ENCODE data around the gene IMPA2. TPM values are rescaled to one million over a fixed set of nuclear protein-coding genes. Genes with fewer than 3 reads are reported as not detected.

The IMPA2 gene
- total and polyA plus RNA-seq, 2 of the 4 experiments (the other 2 are of a cell fraction) = 5.4 to 5.5 TPM

DNA sequence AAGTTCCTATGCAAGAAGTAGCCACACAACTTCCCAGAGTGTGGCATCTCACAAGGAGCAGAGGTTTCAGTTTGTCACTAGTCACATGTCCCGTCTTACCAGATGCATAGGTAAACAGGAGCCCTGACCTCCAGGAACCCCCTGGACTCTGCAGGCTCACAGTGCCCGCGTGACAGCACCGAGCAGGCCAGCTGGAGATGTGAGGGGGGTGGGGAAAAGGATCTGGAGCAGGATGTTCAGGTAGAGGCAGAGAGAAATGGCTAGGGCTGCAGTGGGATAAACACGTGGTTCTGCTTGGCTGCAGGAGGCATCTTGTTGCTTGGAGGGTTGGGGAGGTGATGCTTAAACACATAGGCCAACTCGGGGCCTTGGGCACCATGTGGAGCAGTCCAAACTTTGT, 54.2 kb downstream of the IMPA2 start:
- dilution Hi-C loops (cut with HindIII; ENCODE audit: low sequenced_read_pairs, unreplicated experiment) (no loop called here), in situ Hi-C loops (cut with MboI; ENCODE audit: low sequenced_read_pairs) (no loop called here), intact Hi-C loops (cut with micrococcal nuclease) (loop anchor here (5.0 kb wide), 1 partner anchor 53 kb away; the partner anchor contains the start of gene IMPA2)
- no peaks in the 10 kb centered on the region for H3K79me1 ChIP-seq (ENCODE audit: low read depth in 1 of 2, low read length in 2 of 2)
- no peak overlapping the region for H3K56ac ChIP-seq (ENCODE audit: extremely low read depth, insufficient read depth, low read length)
- H3K36me3 ChIP-seq (ENCODE audit: control insufficient read depth, insufficient read depth, low read length) = peaks cover 5% of the 10 kb centered on the region
- H3K27ac ChIP-seq (ENCODE audit: insufficient read depth, low read length) = no peak overlapping the region
- H3K4me2 ChIP-seq (ENCODE audit: low read depth, low read length) = no peak overlapping the region
- no peaks in the 10 kb centered on the region for H4K20me1 ChIP-seq (ENCODE audit: insufficient read depth, low read length)
- no peak overlapping the region for H3K14ac ChIP-seq (replicated peaks; ENCODE audit: low read depth, low read length)
- H2AK9ac ChIP-seq (replicated peaks; ENCODE audit: low read depth, low read length, poor library complexity) = no peak overlapping the region
- H4K8ac ChIP-seq (ENCODE audit: low read depth in 2 of 2, low read length in 2 of 2) = no peak overlapping the region
- no peaks in the 10 kb centered on the region for H3K9me3 ChIP-seq (ENCODE audit: control insufficient read depth, insufficient read depth, low read length)
- no peak overlapping the region for H4K91ac ChIP-seq (ENCODE audit: insufficient read depth, low read depth, low read length)
- no peak overlapping the region for H2BK15ac ChIP-seq (ENCODE audit: low read depth, low read length)
- H3K9ac ChIP-seq (ENCODE audit: low read depth, low read length) = no peak overlapping the region
- H2BK5ac ChIP-seq (ENCODE audit: low read depth, low read length, poor library complexity, severe bottlenecking) = no peak overlapping the region
- CTCF ChIA-PET = no interaction called here
- peaks cover 25% of the 10 kb centered on the region for H3K4me1 ChIP-seq (ENCODE audit: control insufficient read depth, insufficient read depth, low read length)
- no peak overlapping the region for H2BK20ac ChIP-seq (ENCODE audit: low read depth, low read length)
- peaks cover 3% of the 10 kb centered on the region; the same call in 1 of the 2 replicates for H3K9me1 ChIP-seq (ENCODE audit: insufficient read depth, low read length)
- no peak overlapping the region for H3K4ac ChIP-seq (ENCODE audit: low read depth, low read length)
- DNase-seq (no peak), ATAC-seq (ENCODE audit: low read depth) (no peak)
- no peak overlapping the region for H2BK120ac ChIP-seq (ENCODE audit: low read depth, low read length)
- TF ChIP-seq POLR2A (IDR thresholded peaks at IDR 0.05; ENCODE audit: low read depth, low read length) (no peak), MXI1 (IDR thresholded peaks at IDR 0.05; ENCODE audit: borderline replicate concordance, low read depth, low read length) (no peak), RFX5 (IDR thresholded peaks at IDR 0.05; ENCODE audit: low read depth, low read length) (no peak), MAFK (IDR thresholded peaks at IDR 0.05; ENCODE audit: low read depth, low read length) (no peak), NFE2L2 (IDR thresholded peaks at IDR 0.05; ENCODE audit: low read depth, low read length) (no peak), CHD1 (IDR thresholded peaks at IDR 0.05; ENCODE audit: low read depth, low read length) (no peak), CEBPB (IDR thresholded peaks at IDR 0.05; ENCODE audit: low read depth, low read length) (no peak), FOS (IDR thresholded peaks at IDR 0.05; ENCODE audit: low read depth, low read length) (no peak), RCOR1 (IDR thresholded peaks at IDR 0.05; ENCODE audit: insufficient replicate concordance, low read length) (no peak), RAD21 (IDR thresholded peaks at IDR 0.05; ENCODE audit: low read length) (no peak), SMC3 (IDR thresholded peaks at IDR 0.05; ENCODE audit: low read depth, low read length) (no peak), BHLHE40 (IDR thresholded peaks at IDR 0.05; ENCODE audit: low read depth, low read length) (no peak)
- TF ChIP-seq, protein P1, sequence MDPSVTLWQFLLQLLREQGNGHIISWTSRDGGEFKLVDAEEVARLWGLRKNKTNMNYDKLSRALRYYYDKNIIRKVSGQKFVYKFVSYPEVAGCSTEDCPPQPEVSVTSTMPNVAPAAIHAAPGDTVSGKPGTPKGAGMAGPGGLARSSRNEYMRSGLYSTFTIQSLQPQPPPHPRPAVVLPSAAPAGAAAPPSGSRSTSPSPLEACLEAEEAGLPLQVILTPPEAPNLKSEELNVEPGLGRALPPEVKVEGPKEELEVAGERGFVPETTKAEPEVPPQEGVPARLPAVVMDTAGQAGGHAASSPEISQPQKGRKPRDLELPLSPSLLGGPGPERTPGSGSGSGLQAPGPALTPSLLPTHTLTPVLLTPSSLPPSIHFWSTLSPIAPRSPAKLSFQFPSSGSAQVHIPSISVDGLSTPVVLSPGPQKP (IDR thresholded peaks at IDR 0.05; ENCODE audit: borderline replicate concordance, low read depth, low read length) = no peak
- TF ChIP-seq, protein P2, sequence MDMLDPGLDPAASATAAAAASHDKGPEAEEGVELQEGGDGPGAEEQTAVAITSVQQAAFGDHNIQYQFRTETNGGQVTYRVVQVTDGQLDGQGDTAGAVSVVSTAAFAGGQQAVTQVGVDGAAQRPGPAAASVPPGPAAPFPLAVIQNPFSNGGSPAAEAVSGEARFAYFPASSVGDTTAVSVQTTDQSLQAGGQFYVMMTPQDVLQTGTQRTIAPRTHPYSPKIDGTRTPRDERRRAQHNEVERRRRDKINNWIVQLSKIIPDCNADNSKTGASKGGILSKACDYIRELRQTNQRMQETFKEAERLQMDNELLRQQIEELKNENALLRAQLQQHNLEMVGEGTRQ (IDR thresholded peaks at IDR 0.05; ENCODE audit: low read depth, low read length) = no peak
- TF ChIP-seq, protein P3, sequence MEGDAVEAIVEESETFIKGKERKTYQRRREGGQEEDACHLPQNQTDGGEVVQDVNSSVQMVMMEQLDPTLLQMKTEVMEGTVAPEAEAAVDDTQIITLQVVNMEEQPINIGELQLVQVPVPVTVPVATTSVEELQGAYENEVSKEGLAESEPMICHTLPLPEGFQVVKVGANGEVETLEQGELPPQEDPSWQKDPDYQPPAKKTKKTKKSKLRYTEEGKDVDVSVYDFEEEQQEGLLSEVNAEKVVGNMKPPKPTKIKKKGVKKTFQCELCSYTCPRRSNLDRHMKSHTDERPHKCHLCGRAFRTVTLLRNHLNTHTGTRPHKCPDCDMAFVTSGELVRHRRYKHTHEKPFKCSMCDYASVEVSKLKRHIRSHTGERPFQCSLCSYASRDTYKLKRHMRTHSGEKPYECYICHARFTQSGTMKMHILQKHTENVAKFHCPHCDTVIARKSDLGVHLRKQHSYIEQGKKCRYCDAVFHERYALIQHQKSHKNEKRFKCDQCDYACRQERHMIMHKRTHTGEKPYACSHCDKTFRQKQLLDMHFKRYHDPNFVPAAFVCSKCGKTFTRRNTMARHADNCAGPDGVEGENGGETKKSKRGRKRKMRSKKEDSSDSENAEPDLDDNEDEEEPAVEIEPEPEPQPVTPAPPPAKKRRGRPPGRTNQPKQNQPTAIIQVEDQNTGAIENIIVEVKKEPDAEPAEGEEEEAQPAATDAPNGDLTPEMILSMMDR (conservative IDR thresholded peaks at IDR 0.05; ENCODE audit: low read depth, low read length) = no peak
- H3K4me3 ChIP-seq (ENCODE audit: insufficient read depth, low read depth, low read length) = no peak overlapping the region
- H3K27me3 ChIP-seq (ENCODE audit: control insufficient read depth, insufficient read depth, low read length) = no peaks in the 10 kb centered on the region
- no peak overlapping the region for H3K18ac ChIP-seq (ENCODE audit: low read depth, low read length)
- H2AK5ac ChIP-seq (ENCODE audit: low read depth, low read length) = no peak overlapping the region
- no peak overlapping the region for H2AFZ ChIP-seq (replicated peaks; ENCODE audit: low read length, poor library complexity)
- POLR2A ChIA-PET (ENCODE audit: unreplicated experiment) = no interaction called here
- H4K5ac ChIP-seq (ENCODE audit: low read depth, low read length) = no peak overlapping the region
- no TSS peak for BruUV-seq (replicated peaks)
- 79% methylated on average over 6 of the region's 6 CpGs; no CpG with 5 or more reads in 1 of the 2 experiments for WGBS, 2 experiments (ENCODE audit: extremely low coverage in 2 of 2, insufficient read length in 1 of 2)
- no peak overlapping the region for H3K23ac ChIP-seq (ENCODE audit: low read depth, low read length)
